RWPE2 (cell line): ENCODE results near the gene C1GALT1.
"Not testable (repeated sequence)": the region's sequence is repeated elsewhere in the genome, so short reads cannot be mapped to it uniquely, and the experiment has no call there.

Experiments used
- ATAC-seq: fragments of 200-7000 bp; cut with Tn5 transposase; 3 replicates; pipeline ENCODE4 v1.9.1; 2021; ENCODE audit warnings: low read depth
- DNase-seq: peaks from one replicate; pipeline ENCODE4 v3.0.0-alpha.2; 2020; ENCODE audit warnings: low spot score
- H3K27ac ChIP-seq: fragments of 450-650 bp; 2 replicates; pipeline ENCODE4 v1.5.1; 2017; ENCODE audit warnings: mild to moderate bottlenecking; ENCODE audit not compliant: poor library complexity, severe bottlenecking
- H3K27me3 ChIP-seq: fragments of 250-450 bp; sonication (Bioruptor Pico); 2 replicates; pipeline ENCODE4 v1.5.1; 2021; ENCODE audit warnings: mild to moderate bottlenecking, moderate library complexity; ENCODE audit not compliant: insufficient read depth, poor library complexity, severe bottlenecking
- H3K36me3 ChIP-seq: fragments of 250-450 bp; sonication (Bioruptor Pico); 2 replicates; pipeline ENCODE4 v1.5.1; 2020; ENCODE audit warnings: low read depth, mild to moderate bottlenecking, moderate library complexity
- H3K4me1 ChIP-seq: fragments of 250-450 bp; sonication (Bioruptor Pico); 2 replicates; pipeline ENCODE4 v1.5.1; 2021; ENCODE audit warnings: mild to moderate bottlenecking, moderate library complexity; ENCODE audit not compliant: insufficient read depth, poor library complexity, severe bottlenecking
- H3K4me3 ChIP-seq: fragments of 250-450 bp; sonication (Bioruptor Pico); 2 replicates; pipeline ENCODE4 v1.5.1; 2021; ENCODE audit warnings: mild to moderate bottlenecking, moderate library complexity; ENCODE audit not compliant: severe bottlenecking
- H3K9me3 ChIP-seq: fragments of 250-450 bp; sonication (Bioruptor Pico); 2 replicates; pipeline ENCODE4 v1.5.1; 2021; ENCODE audit warnings: mild to moderate bottlenecking, moderate library complexity; ENCODE audit not compliant: severe bottlenecking
- CTCF ChIP-seq: fragments of 450-650 bp; IDR thresholded peaks from one replicate; pipeline ENCODE4 v1.5.1; 2017; ENCODE audit warnings: mild to moderate bottlenecking, moderate library complexity; ENCODE audit not compliant: poor library complexity, severe bottlenecking

Gene C1GALT1

GRCh38 chr7:7188742-7189141 lies 6.4 kb downstream of the C1GALT1 start:
- H3K4me3 ChIP-seq = no peak overlapping the region
- H3K4me1 ChIP-seq = peaks cover 10% of the 10 kb centered on the region
- H3K36me3 ChIP-seq = peaks cover 13% of the 10 kb centered on the region; the same call in 1 of the 2 replicates
- H3K9me3 ChIP-seq = peaks cover 2% of the 10 kb centered on the region
- TF ChIP-seq CTCF = no peak
- no peak overlapping the region for H3K27ac ChIP-seq
- H3K27me3 ChIP-seq = no peaks in the 10 kb centered on the region
- ATAC-seq = no peak
- no peak for DNase-seq

GRCh38 chr7:7190142-7190541 lies 7.8 kb downstream of the C1GALT1 start:
- TF ChIP-seq CTCF = no peak
- peaks cover 13% of the 10 kb centered on the region; the same call in 1 of the 2 replicates for H3K36me3 ChIP-seq
- no peak overlapping the region for H3K4me3 ChIP-seq
- ATAC-seq = no peak
- H3K27me3 ChIP-seq = no peaks in the 10 kb centered on the region
- no peak for DNase-seq
- H3K27ac ChIP-seq = no peak overlapping the region
- no peaks in the 10 kb centered on the region for H3K4me1 ChIP-seq
- peaks cover 2% of the 10 kb centered on the region for H3K9me3 ChIP-seq

- no peaks in the 10 kb centered on the region for H3K27me3 ChIP-seq
- H3K27ac ChIP-seq = no peak overlapping the region
- H3K9me3 ChIP-seq = peaks cover 2% of the 10 kb centered on the region
- no peak for TF ChIP-seq CTCF
- peaks cover 13% of the 10 kb centered on the region; the same call in 1 of the 2 replicates for H3K36me3 ChIP-seq
- ATAC-seq (no peak), DNase-seq (no peak)
- H3K4me3 ChIP-seq = no peak overlapping the region
- no peaks in the 10 kb centered on the region for H3K4me1 ChIP-seq
These were observed 8.8 kb downstream of the C1GALT1 start for GRCh38 chr7:7191137-7191536.

GRCh38 chr7:7192798-7193788 lies 10.7 kb downstream of the C1GALT1 start:
- DNase-seq, H3K27me3 ChIP-seq, H3K27ac ChIP-seq, H3K4me1 ChIP-seq, ATAC-seq, H3K4me3 ChIP-seq, H3K9me3 ChIP-seq: not testable (repeated sequence)
- peaks cover 13% of the 10 kb centered on the region; the same call in 1 of the 2 replicates for H3K36me3 ChIP-seq

GRCh38 chr7:7199592-7199991 lies 17.2 kb downstream of the C1GALT1 start:
- not testable (repeated sequence) for ATAC-seq

GRCh38 chr7:7200255-7200654 lies 17.9 kb downstream of the C1GALT1 start:
- H3K27me3 ChIP-seq, DNase-seq, H3K4me1 ChIP-seq, ATAC-seq, H3K4me3 ChIP-seq, H3K36me3 ChIP-seq, H3K9me3 ChIP-seq, H3K27ac ChIP-seq: not testable (repeated sequence)

More at GRCh38 chr7:7199592-7199991, 17.2 kb downstream of the C1GALT1 start:
- H3K4me1 ChIP-seq, H3K4me3 ChIP-seq, H3K36me3 ChIP-seq, H3K9me3 ChIP-seq, H3K27me3 ChIP-seq, DNase-seq, H3K27ac ChIP-seq: not testable (repeated sequence)
